Measurements from ENCODE around the gene COL18A1.
"Not testable (repeated sequence)": the region's sequence is repeated elsewhere in the genome, so short reads cannot be mapped to it uniquely, and the experiment has no call there.

COL18A1 gene

GRCh38 chr21:45438391-45439145 is 33.6 kb downstream of the COL18A1 start:
- H3K4me1 ChIP-seq (ENCODE audit: insufficient read depth, low read length): peaks cover 13% of the 10 kb centered on the region
- no peaks in the 10 kb centered on the region for H3K27me3 ChIP-seq (ENCODE audit: control insufficient read depth in 1 of 2, insufficient read depth in 2 of 2, low read length in 2 of 2)
- H3K4me3 ChIP-seq (ENCODE audit: low read depth in 1 of 2, low read length in 2 of 2): peak overlapping the region in 1 of 2 donors; percentile 34
- H3K27ac ChIP-seq (ENCODE audit: low read depth, low read length): peak overlapping the region; percentile 73
- no peak overlapping the region for H3K9ac ChIP-seq (ENCODE audit: low read length)
- no peaks in the 10 kb centered on the region for H3K36me3 ChIP-seq (ENCODE audit: insufficient read depth, low read length)
- H3K9me3 ChIP-seq (ENCODE audit: low read length): no peaks in the 10 kb centered on the region

DNA sequence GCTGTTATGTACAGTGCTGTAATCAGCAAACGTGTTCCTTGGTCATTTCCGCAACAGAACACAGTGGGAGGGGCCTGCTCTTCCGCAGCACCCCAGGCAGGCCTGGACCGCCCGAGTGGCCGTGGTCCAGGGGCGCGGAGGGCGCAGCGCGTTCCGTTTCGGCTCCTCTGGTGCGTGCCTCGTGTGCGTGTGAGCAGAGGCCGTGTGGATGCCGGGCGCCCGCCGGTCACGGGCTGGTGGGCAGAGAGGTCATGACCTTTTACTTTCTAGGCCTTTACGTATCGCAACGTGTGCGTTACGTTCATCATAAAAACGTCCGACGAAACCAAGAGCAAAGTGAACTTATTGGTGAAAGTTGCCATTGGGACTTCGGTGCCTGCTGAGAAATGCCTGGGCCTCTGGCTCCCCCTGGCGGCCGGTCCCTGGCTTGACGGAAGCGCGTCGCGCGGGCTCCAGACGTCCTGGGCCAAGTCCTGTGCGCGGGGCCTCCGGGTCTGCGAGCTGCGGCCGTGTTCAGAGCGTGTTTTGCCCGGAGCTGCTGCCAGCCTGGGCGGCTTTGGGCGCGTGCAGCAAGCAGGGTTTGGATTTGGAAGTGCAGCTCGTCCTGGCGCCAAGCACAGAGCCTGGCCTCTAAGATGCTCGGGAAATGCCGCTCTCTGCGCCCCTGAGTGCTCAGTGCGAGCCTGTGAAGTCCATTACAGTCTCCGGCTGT is 34.4 kb downstream of the COL18A1 start:
- H3K36me3 ChIP-seq (ENCODE audit: insufficient read depth, low read length): no peaks in the 10 kb centered on the region
- H3K27me3 ChIP-seq (ENCODE audit: control insufficient read depth in 1 of 2, insufficient read depth in 2 of 2, low read length in 2 of 2): no peaks in the 10 kb centered on the region
- peak overlapping the region; percentile 10 to 34 for H3K4me3 ChIP-seq (ENCODE audit: low read depth in 1 of 2, low read length in 2 of 2)
- no peak overlapping the region for H3K9ac ChIP-seq (ENCODE audit: low read length)
- H3K27ac ChIP-seq (ENCODE audit: low read depth, low read length): peak overlapping the region; percentile 73
- H3K9me3 ChIP-seq (ENCODE audit: low read length): no peaks in the 10 kb centered on the region
- peaks cover 13% of the 10 kb centered on the region for H3K4me1 ChIP-seq (ENCODE audit: insufficient read depth, low read length)

DNA sequence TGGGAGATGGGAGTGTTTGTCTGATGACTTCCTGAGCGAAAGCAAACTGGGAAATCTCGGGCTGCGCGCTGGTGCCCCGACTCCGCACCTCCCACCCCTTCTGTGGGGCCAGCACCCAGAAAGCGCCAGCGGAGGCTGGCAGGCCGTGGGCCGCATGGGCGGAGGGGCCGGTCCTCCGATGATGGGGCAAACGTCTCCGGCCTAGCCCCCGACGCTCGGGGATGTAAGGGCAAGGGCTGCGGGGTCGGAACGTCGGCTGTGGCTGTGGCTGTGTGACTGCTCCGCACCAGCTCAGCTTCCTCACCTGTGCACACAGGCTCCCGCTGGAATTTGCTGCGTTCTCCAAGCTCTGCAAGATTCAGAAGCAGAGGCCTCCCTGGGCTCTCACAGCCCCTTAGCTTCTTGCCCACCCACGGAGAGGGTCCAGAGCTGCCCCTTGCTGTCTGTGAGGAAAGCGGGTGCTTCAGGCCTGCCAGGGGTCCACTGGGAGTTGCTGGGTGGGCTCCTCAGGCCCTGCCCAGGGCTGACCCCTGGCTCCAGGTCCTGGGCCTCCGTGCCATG is 35.0 kb downstream of the COL18A1 start:
- Histone ChIP-seq H3K27me3 (ENCODE audit: control insufficient read depth in 1 of 2, insufficient read depth in 2 of 2, low read length in 2 of 2) (no peaks in the 10 kb centered on the region), H3K27ac (ENCODE audit: low read depth, low read length) (peak overlapping the region; percentile 3), H3K36me3 (ENCODE audit: insufficient read depth, low read length) (no peaks in the 10 kb centered on the region), H3K9me3 (ENCODE audit: low read length) (no peaks in the 10 kb centered on the region), H3K4me3 (ENCODE audit: low read depth in 1 of 2, low read length in 2 of 2) (no peak overlapping the region), H3K4me1 (ENCODE audit: insufficient read depth, low read length) (peaks cover 13% of the 10 kb centered on the region), H3K9ac (ENCODE audit: low read length) (no peak overlapping the region)

DNA sequence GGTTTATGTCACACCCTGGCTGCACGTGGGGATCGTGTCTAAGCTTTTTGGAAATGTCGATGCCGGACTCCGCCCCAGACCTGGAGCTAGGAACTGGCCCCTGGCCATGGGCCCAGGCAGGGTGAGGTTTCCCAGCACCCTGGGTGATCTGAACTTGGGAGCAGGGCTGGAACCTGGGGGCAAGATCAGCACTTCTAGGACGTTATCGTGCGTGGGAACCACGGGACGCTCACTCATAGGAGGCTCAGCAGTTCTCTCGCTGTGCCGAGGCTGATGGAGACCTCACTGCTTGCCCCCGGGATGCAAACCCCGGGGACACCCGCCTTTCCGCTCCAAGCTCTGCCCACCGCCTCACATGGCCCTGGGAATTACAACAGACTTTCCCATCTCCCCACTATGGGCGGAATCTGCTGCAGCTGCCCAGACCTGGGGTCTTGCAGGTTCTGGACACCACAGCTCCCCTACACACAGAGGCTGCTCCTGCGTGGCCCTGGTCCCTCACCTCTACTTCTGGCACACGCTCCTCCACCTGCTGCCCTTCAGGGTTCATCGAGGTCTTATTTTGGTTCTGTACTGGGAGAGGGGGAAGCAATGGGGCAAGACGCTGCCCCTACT is 35.9 kb downstream of the COL18A1 start:
- no peak overlapping the region for H3K9ac ChIP-seq (ENCODE audit: low read length)
- no peak overlapping the region for H3K27ac ChIP-seq (ENCODE audit: low read depth, low read length)
- no peaks in the 10 kb centered on the region for H3K36me3 ChIP-seq (ENCODE audit: insufficient read depth, low read length)
- peaks cover 13% of the 10 kb centered on the region for H3K4me1 ChIP-seq (ENCODE audit: insufficient read depth, low read length)
- H3K27me3 ChIP-seq (ENCODE audit: control insufficient read depth in 1 of 2, insufficient read depth in 2 of 2, low read length in 2 of 2): no peaks in the 10 kb centered on the region
- no peak overlapping the region for H3K4me3 ChIP-seq (ENCODE audit: low read depth in 1 of 2, low read length in 2 of 2)
- H3K9me3 ChIP-seq (ENCODE audit: low read length): no peaks in the 10 kb centered on the region

DNA sequence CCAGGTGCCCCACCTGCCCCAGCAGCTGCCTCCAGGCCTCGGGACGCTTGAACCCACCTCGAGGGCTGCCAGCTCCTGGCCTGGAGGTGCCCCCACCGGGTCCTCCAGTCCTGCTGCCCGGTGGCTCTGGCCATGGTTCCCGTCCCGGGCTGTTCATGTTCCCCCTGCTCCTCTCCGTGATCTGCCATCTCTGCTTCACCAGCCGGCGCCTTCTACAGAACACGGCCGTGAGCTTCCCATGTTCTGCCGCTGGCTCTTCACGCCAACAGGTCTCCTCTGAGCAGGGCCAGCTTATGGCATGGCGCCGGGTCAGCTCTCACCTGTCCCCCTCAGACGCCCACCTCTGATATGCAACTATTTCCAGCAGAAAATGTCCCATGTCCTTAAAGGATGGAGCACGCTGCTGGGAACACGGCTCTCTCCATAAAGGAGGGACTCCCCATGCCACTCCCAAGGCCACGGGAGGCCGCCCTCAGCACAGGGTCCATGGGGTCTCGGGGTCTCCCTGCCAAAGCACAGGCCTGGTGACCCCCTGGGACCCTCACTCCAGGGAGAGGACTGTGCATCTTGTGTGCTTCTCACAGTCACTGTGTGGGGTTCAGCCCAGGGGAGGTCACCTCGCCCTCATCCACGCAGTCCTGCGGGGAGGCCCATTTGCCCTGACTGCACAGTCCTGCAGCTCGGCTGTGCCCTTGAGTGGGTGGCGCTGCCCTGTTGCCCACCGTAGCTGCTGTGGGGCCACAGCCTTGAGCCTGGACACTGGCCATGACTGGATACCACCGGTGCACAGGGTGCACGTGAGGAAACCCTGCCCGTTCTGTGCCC is 36.7 kb downstream of the COL18A1 start:
- peaks cover 13% of the 10 kb centered on the region for H3K4me1 ChIP-seq (ENCODE audit: insufficient read depth, low read length)
- H3K27ac ChIP-seq (ENCODE audit: low read depth, low read length): no peak overlapping the region
- H3K9me3 ChIP-seq (ENCODE audit: low read length): no peaks in the 10 kb centered on the region
- no peaks in the 10 kb centered on the region for H3K27me3 ChIP-seq (ENCODE audit: control insufficient read depth in 1 of 2, insufficient read depth in 2 of 2, low read length in 2 of 2)
- H3K9ac ChIP-seq (ENCODE audit: low read length): no peak overlapping the region
- H3K4me3 ChIP-seq (ENCODE audit: low read depth in 1 of 2, low read length in 2 of 2): no peak overlapping the region
- H3K36me3 ChIP-seq (ENCODE audit: insufficient read depth, low read length): no peaks in the 10 kb centered on the region

- Histone ChIP-seq H3K9ac (ENCODE audit: low read length) (no peak overlapping the region), H3K4me3 (ENCODE audit: low read depth in 1 of 2, low read length in 2 of 2) (no peak overlapping the region), H3K27me3 (ENCODE audit: control insufficient read depth in 1 of 2, insufficient read depth in 2 of 2, low read length in 2 of 2) (no peaks in the 10 kb centered on the region), H3K36me3 (ENCODE audit: insufficient read depth, low read length) (no peaks in the 10 kb centered on the region), H3K27ac (ENCODE audit: low read depth, low read length) (no peak overlapping the region), H3K9me3 (ENCODE audit: low read length) (no peaks in the 10 kb centered on the region), H3K4me1 (ENCODE audit: insufficient read depth, low read length) (peaks cover 13% of the 10 kb centered on the region)
Observed at GRCh38 chr21:45442276-45442675, 37.3 kb downstream of the COL18A1 start.

DNA sequence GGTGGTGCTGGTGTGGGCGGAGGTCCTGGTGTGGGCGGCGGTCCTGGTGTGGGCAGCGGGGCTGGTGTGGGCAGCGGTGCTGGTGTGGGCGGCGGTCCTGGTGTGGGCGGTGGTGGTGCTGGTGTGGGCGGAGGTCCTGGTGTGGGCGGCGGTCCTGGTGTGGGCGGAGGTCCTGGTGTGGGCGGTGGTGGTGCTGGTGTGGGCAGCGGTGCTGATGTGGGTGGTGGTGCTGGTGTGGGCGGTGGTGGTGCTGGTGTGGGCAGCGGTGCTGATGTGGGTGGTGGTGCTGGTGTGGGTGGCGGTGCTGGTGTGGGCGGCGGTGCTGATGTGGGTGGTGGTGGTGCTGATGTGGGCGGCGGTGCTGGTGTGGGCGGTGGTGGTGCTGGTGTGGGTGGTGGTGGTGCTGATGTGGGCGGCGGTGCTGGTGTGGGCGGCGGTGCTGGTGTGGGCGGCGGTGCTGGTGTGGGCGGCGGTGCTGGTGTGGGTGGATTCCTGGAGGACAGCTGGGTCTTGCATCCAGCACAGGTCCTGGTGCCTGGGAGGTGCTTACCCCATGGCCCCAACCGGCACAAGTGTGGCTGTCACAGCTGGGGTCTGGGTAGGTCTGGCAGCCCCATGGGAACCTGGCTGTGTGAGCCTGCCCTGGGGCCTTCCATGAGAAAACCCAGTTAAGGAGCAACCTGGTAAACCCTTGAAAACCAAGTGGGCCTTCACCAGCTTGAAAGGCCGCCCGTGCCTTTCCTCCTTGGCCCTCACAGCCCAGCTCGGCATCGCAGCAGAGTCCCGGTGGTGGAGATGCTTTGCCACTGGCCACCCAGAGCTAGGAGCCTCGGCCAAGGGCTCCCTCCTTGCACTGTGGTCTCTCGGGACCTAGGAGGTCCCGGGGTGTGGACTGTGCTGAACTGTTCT is 38.0 kb downstream of the COL18A1 start:
- H3K9me3 ChIP-seq (ENCODE audit: low read length); H3K36me3 ChIP-seq (ENCODE audit: insufficient read depth, low read length); H3K4me3 ChIP-seq (ENCODE audit: low read depth in 1 of 2, low read length in 2 of 2); H3K27me3 ChIP-seq (ENCODE audit: control insufficient read depth in 1 of 2, insufficient read depth in 2 of 2, low read length in 2 of 2); H3K27ac ChIP-seq (ENCODE audit: low read depth, low read length); H3K9ac ChIP-seq (ENCODE audit: low read length): not testable (repeated sequence)
- H3K4me1 ChIP-seq (ENCODE audit: insufficient read depth, low read length): peaks cover 13% of the 10 kb centered on the region

DNA sequence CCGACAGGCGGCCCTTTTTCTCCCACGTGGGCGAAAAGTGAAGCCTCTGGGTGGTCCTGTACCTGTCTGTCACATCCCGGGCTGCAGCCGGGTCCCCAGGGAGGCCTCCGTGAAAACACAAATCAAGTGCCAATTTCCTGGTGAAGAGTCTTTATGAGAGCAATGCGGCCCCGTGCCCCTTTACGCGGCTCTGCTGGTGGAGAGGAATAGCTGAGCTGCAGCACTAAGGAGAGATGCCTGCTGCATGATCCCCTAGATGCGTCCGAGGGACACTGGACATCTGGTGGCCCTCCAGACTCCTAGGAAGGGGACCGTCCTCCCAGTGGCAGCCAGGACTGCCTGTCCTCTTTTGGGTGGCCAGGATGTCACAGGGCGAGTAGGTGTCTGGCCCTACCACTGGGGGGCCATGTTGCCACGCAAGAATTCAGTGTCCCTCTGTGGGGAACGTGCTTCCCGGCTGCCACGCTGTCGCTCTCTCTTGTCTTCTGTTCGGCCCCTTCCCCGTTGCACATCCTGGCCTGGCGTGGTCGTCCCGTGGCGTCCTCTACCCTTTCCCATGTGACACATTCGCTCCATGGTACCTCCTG is 38.7 kb downstream of the COL18A1 start:
- Histone ChIP-seq H3K9ac (ENCODE audit: low read length) (no peak overlapping the region), H3K4me1 (ENCODE audit: insufficient read depth, low read length) (peaks cover 9% of the 10 kb centered on the region), H3K27me3 (ENCODE audit: control insufficient read depth in 1 of 2, insufficient read depth in 2 of 2, low read length in 2 of 2) (no peaks in the 10 kb centered on the region), H3K9me3 (ENCODE audit: low read length) (no peaks in the 10 kb centered on the region), H3K36me3 (ENCODE audit: insufficient read depth, low read length) (no peaks in the 10 kb centered on the region), H3K4me3 (ENCODE audit: low read depth in 1 of 2, low read length in 2 of 2) (no peak overlapping the region), H3K27ac (ENCODE audit: low read depth, low read length) (no peak overlapping the region)

DNA sequence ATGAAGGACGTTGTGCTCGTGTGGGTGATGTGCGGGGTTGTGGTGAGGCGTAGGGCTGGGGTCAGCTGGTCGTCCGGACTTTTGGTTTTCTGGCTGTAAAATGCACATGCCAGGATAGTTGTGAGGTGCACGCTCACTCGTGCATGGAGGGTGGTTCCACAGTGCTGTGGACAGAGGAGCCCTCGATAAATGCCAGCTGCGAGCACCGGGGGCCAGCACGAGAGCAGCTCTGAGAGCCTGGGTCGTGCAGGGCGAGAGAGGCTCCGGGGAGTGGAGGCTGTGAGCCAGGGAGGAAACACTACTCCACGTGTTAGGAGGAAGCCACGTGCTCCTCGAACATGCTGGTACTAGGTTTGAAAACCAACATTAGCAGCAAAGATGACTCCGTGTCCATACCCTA is 39.4 kb downstream of the COL18A1 start:
- no peak overlapping the region for H3K4me3 ChIP-seq (ENCODE audit: low read depth in 1 of 2, low read length in 2 of 2)
- H3K36me3 ChIP-seq (ENCODE audit: insufficient read depth, low read length): no peaks in the 10 kb centered on the region
- H3K27ac ChIP-seq (ENCODE audit: low read depth, low read length): no peak overlapping the region
- no peaks in the 10 kb centered on the region for H3K9me3 ChIP-seq (ENCODE audit: low read length)
- H3K9ac ChIP-seq (ENCODE audit: low read length): no peak overlapping the region
- peaks cover 3% of the 10 kb centered on the region for H3K4me1 ChIP-seq (ENCODE audit: insufficient read depth, low read length)
- no peaks in the 10 kb centered on the region for H3K27me3 ChIP-seq (ENCODE audit: control insufficient read depth in 1 of 2, insufficient read depth in 2 of 2, low read length in 2 of 2)

- Histone ChIP-seq H3K36me3 (ENCODE audit: insufficient read depth, low read length) (no peaks in the 10 kb centered on the region), H3K9me3 (ENCODE audit: low read length) (no peaks in the 10 kb centered on the region), H3K27ac (ENCODE audit: low read depth, low read length) (no peak overlapping the region), H3K27me3 (ENCODE audit: control insufficient read depth in 1 of 2, insufficient read depth in 2 of 2, low read length in 2 of 2) (no peaks in the 10 kb centered on the region), H3K9ac (ENCODE audit: low read length) (no peak overlapping the region), H3K4me1 (ENCODE audit: insufficient read depth, low read length) (no peaks in the 10 kb centered on the region), H3K4me3 (ENCODE audit: low read depth in 1 of 2, low read length in 2 of 2) (no peak overlapping the region)
Observed at GRCh38 chr21:45445369-45445768, 40.4 kb downstream of the COL18A1 start.
